ENCODE data around the gene SKP1. TPM values are rescaled to one million over a fixed set of nuclear protein-coding genes. Genes with fewer than 3 reads are reported as not detected.

The SKP1 gene
- total RNA-seq, 2 donors from 2014 or later: 206 to 236 TPM

- no peak for TF ChIP-seq CTCF (IDR thresholded peaks at IDR 0.05)
- ATAC-seq (ENCODE audit: insufficient number of reproducible peaks, low FRiP score, low read depth) (no peak), DNase-seq (ENCODE audit: low spot score) (no peak)
- no peak overlapping the region for H3K4me3 ChIP-seq
- no peaks in the 10 kb centered on the region for H3K4me1 ChIP-seq (ENCODE audit: control insufficient read depth in 1 of 2, low read depth in 2 of 2)
- H3K36me3 ChIP-seq: peaks cover 12% of the 10 kb centered on the region
- H3K9me3 ChIP-seq: no peaks in the 10 kb centered on the region
- no peak overlapping the region for H3K27ac ChIP-seq
- no peaks in the 10 kb centered on the region for H3K27me3 ChIP-seq (replicated peaks; ENCODE audit: insufficient read depth)
Observed at GRCh38 chr5:134136221-134136631, 40.5 kb downstream of the SKP1 start.

- Histone ChIP-seq H3K4me1 (ENCODE audit: control insufficient read depth in 1 of 2, low read depth in 2 of 2) (no peaks in the 10 kb centered on the region), H3K27me3 (replicated peaks; ENCODE audit: insufficient read depth) (no peaks in the 10 kb centered on the region), H3K9me3 (no peaks in the 10 kb centered on the region), H3K27ac (no peak overlapping the region), H3K36me3 (peaks cover 12% of the 10 kb centered on the region), H3K4me3 (no peak overlapping the region)
- TF ChIP-seq CTCF (IDR thresholded peaks at IDR 0.05): no peak
- ATAC-seq (ENCODE audit: insufficient number of reproducible peaks, low FRiP score, low read depth): no peak
- no peak for DNase-seq (ENCODE audit: low spot score)
Observed at GRCh38 chr5:134135091-134135655, 41.6 kb downstream of the SKP1 start.

- no peak for TF ChIP-seq CTCF (IDR thresholded peaks at IDR 0.05)
- no peaks in the 10 kb centered on the region for H3K27me3 ChIP-seq (replicated peaks; ENCODE audit: insufficient read depth)
- no peak overlapping the region for H3K27ac ChIP-seq
- peaks cover 12% of the 10 kb centered on the region for H3K36me3 ChIP-seq
- DNase-seq (ENCODE audit: low spot score) (no peak), ATAC-seq (ENCODE audit: insufficient number of reproducible peaks, low FRiP score, low read depth) (no peak)
- no peak overlapping the region for H3K4me3 ChIP-seq
- no peaks in the 10 kb centered on the region for H3K9me3 ChIP-seq
- H3K4me1 ChIP-seq (ENCODE audit: control insufficient read depth in 1 of 2, low read depth in 2 of 2): no peaks in the 10 kb centered on the region
Observed at GRCh38 chr5:134133995-134134541, 42.7 kb downstream of the SKP1 start.

GRCh38 chr5:134133188-134133994 lies 43.4 kb downstream of the SKP1 start:
- DNase-seq (ENCODE audit: low spot score) (no peak), ATAC-seq (ENCODE audit: insufficient number of reproducible peaks, low FRiP score, low read depth) (no peak)
- TF ChIP-seq CTCF (IDR thresholded peaks at IDR 0.05): no peak
- peaks cover 0 to 4% of the 10 kb centered on the region in 2 donors for H3K4me1 ChIP-seq (ENCODE audit: control insufficient read depth in 1 of 2, low read depth in 2 of 2)
- H3K9me3 ChIP-seq: no peaks in the 10 kb centered on the region
- no peak overlapping the region for H3K27ac ChIP-seq
- H3K4me3 ChIP-seq: no peak overlapping the region
- no peaks in the 10 kb centered on the region for H3K27me3 ChIP-seq (replicated peaks; ENCODE audit: insufficient read depth)
- H3K36me3 ChIP-seq: peaks cover 12% of the 10 kb centered on the region

GRCh38 chr5:134132372-134133187 lies 44.2 kb downstream of the SKP1 start:
- no peak for TF ChIP-seq CTCF (IDR thresholded peaks at IDR 0.05)
- DNase-seq (ENCODE audit: low spot score) (no peak), ATAC-seq (ENCODE audit: insufficient number of reproducible peaks, low FRiP score, low read depth) (no peak)
- peaks cover 12% of the 10 kb centered on the region for H3K36me3 ChIP-seq
- H3K27me3 ChIP-seq (replicated peaks; ENCODE audit: insufficient read depth): no peaks in the 10 kb centered on the region
- H3K4me1 ChIP-seq (ENCODE audit: control insufficient read depth in 1 of 2, low read depth in 2 of 2): peaks cover 0 to 12% of the 10 kb centered on the region in 2 donors
- H3K4me3 ChIP-seq: no peak overlapping the region
- no peaks in the 10 kb centered on the region for H3K9me3 ChIP-seq
- no peak overlapping the region for H3K27ac ChIP-seq

Data from thoracic aorta (tissue), 2 donors.